K562 (cell line): ENCODE measurements around the gene CD101. TPM values are rescaled to one million over a fixed set of nuclear protein-coding genes. Genes with fewer than 3 reads are reported as not detected.

Experiments
- ATAC-seq: fragments of 200-7000 bp; cut with Tn5 transposase; 3 replicates; pipeline ENCODE4 v1.9.1; 2020; ENCODE audit warnings: moderate library complexity
- BruUV-seq: library from RNA; stranded (reverse); fragments of 400-500 nt; replicated peaks from 2 replicates; lab custom pipeline; 2021; lab: Mats Ljungman, UMichigan
- CTCF ChIA-PET: fragments of 300-600 bp; formaldehyde crosslinking; extraction: SDS; loops from one replicate; lab custom pipeline; 2021; ENCODE audit warnings: low intra/inter-chr PET ratio; lab: Yijun Ruan, JAX
- POLR2A ChIA-PET: fragments of 300-600, 350-650 bp; sonication (Branson Sonifier 250); formaldehyde crosslinking; extraction: SDS; loops from one replicate; lab custom pipeline; 2021; ENCODE audit warnings: antibody characterized with exemption, inconsistent platforms; lab: Yijun Ruan, JAX
- DNase-seq, 4 experiments: peaks; one replicate each; pipeline versions ENCODE4 v3.0.0 to v3.0.0-alpha.2; 2011 to 2018; ENCODE audit warnings: low spot score in 3 of 4, mixed read lengths in 3 of 4; ENCODE audit errors: extremely low read depth in 1 of 4
- FAIRE-seq: peaks from 2 replicates; lab custom pipeline; 2011; peaks lifted over from hg19 to GRCh38; lab: Jason Lieb, UNC
- H2AFZ ChIP-seq: 2 replicates; pipeline ENCODE4 v1.6.0; 2011; ENCODE audit warnings: low read depth, low read length, control low read depth, inconsistent platforms
- H3K27ac ChIP-seq: fragments of 200-600 bp; 3 replicates; pipeline ENCODE4 v1.8.0; 2011; ENCODE audit warnings: low read depth, mild to moderate bottlenecking, control low read depth, inconsistent platforms, low read length, moderate library complexity, mixed read lengths; ENCODE audit errors: extremely low read depth
- H3K27me3 ChIP-seq, 2 experiments: fragments of 300-600 bp in 1 of 2; 2 replicates in 1 of 2; 3 replicates in 1 of 2; pipeline versions ENCODE4 v1.6.0 to v1.8.0; 2011; ENCODE audit warnings: inconsistent platforms in 2 of 2, low read length in 2 of 2, mild to moderate bottlenecking in 1 of 2, mixed read lengths in 1 of 2, moderate library complexity in 1 of 2; ENCODE audit not compliant: control insufficient read depth in 2 of 2, insufficient read depth in 2 of 2
- H3K36me3 ChIP-seq: fragments of 300-600 bp; 3 replicates; pipeline ENCODE4 v1.8.0; 2011; ENCODE audit warnings: mild to moderate bottlenecking, low read length, inconsistent platforms; ENCODE audit not compliant: control insufficient read depth, insufficient read depth
- H3K4me1 ChIP-seq, 2 experiments: fragments of 200-600 bp in 1 of 2; replicated peaks in 1 of 2; 2 replicates in 1 of 2; 3 replicates in 1 of 2; pipeline versions ENCODE4 v1.5.1 to v1.8.0; 2011; ENCODE audit warnings: inconsistent platforms in 2 of 2, low read length in 2 of 2, mild to moderate bottlenecking in 1 of 2, mixed read lengths in 1 of 2, moderate library complexity in 1 of 2; ENCODE audit not compliant: control insufficient read depth in 2 of 2, insufficient read depth in 2 of 2
- H3K4me2 ChIP-seq: 2 replicates; pipeline ENCODE4 v1.6.1; 2011; ENCODE audit warnings: low read length, control low read depth, inconsistent platforms, mixed read lengths; ENCODE audit not compliant: insufficient read depth
- H3K4me3 ChIP-seq: fragments of 200-600 bp; sonication (generic), shearing (Covaris generic); 2 replicates; pipeline ENCODE4 v1.5.1; 2016; ENCODE audit warnings: control low read depth, inconsistent platforms
- H3K79me2 ChIP-seq: fragments of 200-600 bp; 3 replicates; pipeline ENCODE4 v1.8.0; 2011; ENCODE audit warnings: low read length, inconsistent platforms; ENCODE audit not compliant: control insufficient read depth, insufficient read depth
- H3K9ac ChIP-seq, 2 experiments: 2 replicates each; pipeline versions ENCODE4 v1.6.0 to v1.6.1; 2011; ENCODE audit warnings: low read depth in 2 of 2, low read length in 2 of 2, control low read depth in 1 of 2, inconsistent platforms in 1 of 2, mild to moderate bottlenecking in 1 of 2, mixed read lengths in 1 of 2; ENCODE audit not compliant: insufficient read depth in 1 of 2
- H3K9me1 ChIP-seq: one replicate; pipeline ENCODE4 v1.6.0; 2011; ENCODE audit warnings: inconsistent platforms, mild to moderate bottlenecking, low read length, moderate library complexity; ENCODE audit not compliant: control insufficient read depth, insufficient read depth
- H3K9me3 ChIP-seq: replicated peaks from 2 replicates; pipeline ENCODE4 v1.5.1; 2011; ENCODE audit warnings: low read depth, low read length, inconsistent platforms; ENCODE audit not compliant: control insufficient read depth, insufficient read depth
- H4K20me1 ChIP-seq: replicated peaks from 2 replicates; pipeline ENCODE4 v1.6.1; 2011; ENCODE audit warnings: low read length, inconsistent platforms, mixed read lengths; ENCODE audit not compliant: control insufficient read depth, insufficient read depth
- HNRNPL ChIP-seq: fragments of 200-400 bp; formaldehyde crosslinking; IDR thresholded peaks from 2 replicates; pipeline ENCODE4 v1.6.1; 2017; ENCODE audit warnings: low read depth, mild to moderate bottlenecking, low read length
- RFX1 ChIP-seq: fragments of 450-650 bp; IDR thresholded peaks from 2 replicates; pipeline ENCODE4 v1.6.1; 2016; ENCODE audit warnings: mild to moderate bottlenecking, moderate library complexity
- TCF15 ChIP-seq: fragments of 250-450 bp; sonication (Bioruptor Pico); IDR thresholded peaks from 2 replicates; pipeline ENCODE4 v1.8.0; 2022; ENCODE audit warnings: moderate library complexity, mild to moderate bottlenecking, inconsistent platforms
- TEAD1 ChIP-seq, 2 experiments: fragments of 450-650 bp in 1 of 2; sonication (generic) in 1 of 2; formaldehyde crosslinking; IDR thresholded peaks; 2 replicates each; pipeline versions ENCODE4 v1.4.0 to v1.8.0; 2020 to 2022; ENCODE audit warnings: mild to moderate bottlenecking in 2 of 2, missing genetic modification reagents in 1 of 2
- TEAD4 ChIP-seq, 2 experiments: sonication (generic) in 1 of 2; formaldehyde crosslinking in 1 of 2; IDR thresholded peaks; 2 replicates each; pipeline versions ENCODE4 v1.6.1 to v1.8.0; 2012 to 2022; ENCODE audit warnings: borderline replicate concordance in 1 of 2, inconsistent platforms in 1 of 2, low read length in 1 of 2, mild to moderate bottlenecking in 1 of 2, missing genetic modification reagents in 1 of 2
- WHSC1 ChIP-seq: IDR thresholded peaks from one replicate; pipeline ENCODE4 v1.6.1; 2012; ENCODE audit warnings: low read length, control low read depth, inconsistent platforms
- ZKSCAN3 ChIP-seq: fragments of 250-450 bp; sonication (Bioruptor Pico); IDR thresholded peaks from 2 replicates; pipeline ENCODE4 v1.4.0; 2020
- ZNF140 ChIP-seq: fragments of 250-450 bp; sonication (Bioruptor Pico); IDR thresholded peaks from 2 replicates; pipeline ENCODE4 v1.8.0; 2021; ENCODE audit warnings: moderate library complexity, mild to moderate bottlenecking, inconsistent platforms
- ZNF24 ChIP-seq: fragments of 450-650 bp; IDR thresholded peaks from 2 replicates; pipeline ENCODE4 v1.6.1; 2016
- ZNF354B ChIP-seq: fragments of 250-450 bp; sonication (Bioruptor Pico); IDR thresholded peaks from 2 replicates; pipeline ENCODE4 v1.4.0; 2020
- ZNF696 ChIP-seq: fragments of 250-450 bp; sonication (Bioruptor Pico); conservative IDR thresholded peaks from 2 replicates; pipeline ENCODE4 v1.4.0; 2020; ENCODE audit warnings: mild to moderate bottlenecking, moderate library complexity
- ZNF778 ChIP-seq: fragments of 450-650 bp; formaldehyde crosslinking; IDR thresholded peaks from 2 replicates; pipeline ENCODE4 v1.4.0; 2020; ENCODE audit warnings: mild to moderate bottlenecking, moderate library complexity
- WGBS: fragments of 100-300 bp; shearing (Covaris generic); methylation state at CpG from one replicate; pipeline ENCODE4 v1.1.6; 2016; ENCODE audit warnings: low coverage, mixed read lengths; ENCODE audit not compliant: insufficient coverage; ENCODE audit errors: missing lambda C conversion rate; 5-methylcytosine and 5-hydroxymethylcytosine counted together
- in situ Hi-C: fragments of 300-500 bp; cut with MboI; formaldehyde crosslinking; loops from 4 replicates; pipeline ENCODE4 v1.15.0; 2018; ENCODE audit warnings: inconsistent platforms, mixed read lengths
- intact Hi-C: fragments of 100-400 bp; cut with micrococcal nuclease; formaldehyde crosslinking; loops from 2 replicates; pipeline ENCODE4 v1.14.2; 2022
- polyA plus RNA-seq, 8 experiments: library from polyadenylated mRNA; depleted of rRNA in 4 of 8; stranded (reverse) in 5 of 8; unstranded in 3 of 8; fragments of >200 nt; fragmentation: Nextera tagmentation in 2 of 8; fragmentation: Illumina TruSeq in 1 of 8; extraction: Ambion mirVana in 2 of 8; extraction: Trizol in 1 of 8; gene quantifications; 2 replicates each; pipeline versions ENCODE4 v1.2.1 to v1.2.3, GENCODE V29; 2011 to 2014; ENCODE audit warnings: inconsistent platforms in 1 of 8, missing spikeins in 1 of 8
- total RNA-seq, 7 experiments: library from RNA; depleted of rRNA in 6 of 7; stranded (reverse); fragments of >200 nt in 6 of 7; fragmentation: Illumina TruSeq in 2 of 7; extraction: Trizol in 2 of 7; gene quantifications; 2 replicates each; pipeline versions ENCODE4 v1.2.1 to v1.2.3, GENCODE V29; 2011 to 2021; ENCODE audit warnings: low replicate concordance in 1 of 7

Gene CD101
- total and polyA plus RNA-seq, 9 of the 15 experiments (the other 6 are each of a cell fraction or from before 2014, with no cell fraction given), result 0.04 to 1.1 (median 0.20) TPM

GRCh38 chr1:116957646-116958045, 43.9 kb upstream of the CD101 start:
- no peaks in the 10 kb centered on the region for H3K4me1 ChIP-seq
- H3K27ac ChIP-seq, result no peak overlapping the region
- in situ Hi-C loops, result no loop called here
- no peak for TF ChIP-seq HNRNPL
- no peak for TF ChIP-seq WHSC1
- no peak for TF ChIP-seq ZNF354B (CRISPR knock-in tag)
- no peak for TF ChIP-seq ZNF24
- no peak for TF ChIP-seq ZNF140
- no peak for TF ChIP-seq TCF15 (CRISPR knock-in tag)
- no peak for TF ChIP-seq TEAD1 (CRISPR knock-in tag; IDR thresholded peaks at IDR 0.05)
- no peak for TF ChIP-seq ZNF696 (CRISPR knock-in tag)
- TF ChIP-seq RFX1, result no peak
- no peak for TF ChIP-seq ZKSCAN3 (CRISPR knock-in tag)
- TF ChIP-seq ZNF778, result no peak
- no peak for TF ChIP-seq TEAD4 (IDR thresholded peaks at IDR 0.05; ENCODE audit: low read length)
- no peak for TF ChIP-seq TEAD4 (CRISPR knock-in tag; IDR thresholded peaks at IDR 0.05; ENCODE audit: borderline replicate concordance)
- POLR2A ChIA-PET, result interaction anchor here (0.9 to 1.4 kb wide), 3 partner anchors 9 to 132 kb away, joined by 3 read pairs; no protein-coding TSS in a partner anchor
- DNase-seq (no peak), FAIRE-seq (no peak), ATAC-seq (no peak)
- no peak overlapping the region for H3K9ac ChIP-seq
- H3K4me2 ChIP-seq, result no peak overlapping the region
- H3K9me1 ChIP-seq, result no peaks in the 10 kb centered on the region
- no peak overlapping the region for H3K4me3 ChIP-seq
- CTCF ChIA-PET, result no interaction called here
- H2AFZ ChIP-seq, result no peak overlapping the region
- intact Hi-C loops, result no loop called here
- no peaks in the 10 kb centered on the region for H3K27me3 ChIP-seq
- no peaks in the 10 kb centered on the region for H3K79me2 ChIP-seq
- no peaks in the 10 kb centered on the region for H4K20me1 ChIP-seq
- H3K36me3 ChIP-seq, result peaks cover 35% of the 10 kb centered on the region
- no peaks in the 10 kb centered on the region for H3K9me3 ChIP-seq
- WGBS, result 66% methylated on average over 4 of the region's 4 CpGs
- BruUV-seq, result no TSS peak
